GM12892 (cell line): ENCODE data around the gene GUCY2C.

Experiments used
- POLR2A ChIP-seq: IDR thresholded peaks from 2 replicates; pipeline ENCODE4 v1.6.1; 2011; ENCODE audit warnings: low read depth, low read length, control low read depth
- POLR2AphosphoS5 ChIP-seq: IDR thresholded peaks from 2 replicates; pipeline ENCODE4 v1.6.1; 2011; ENCODE audit warnings: low read depth, low read length, control low read depth

DNA sequence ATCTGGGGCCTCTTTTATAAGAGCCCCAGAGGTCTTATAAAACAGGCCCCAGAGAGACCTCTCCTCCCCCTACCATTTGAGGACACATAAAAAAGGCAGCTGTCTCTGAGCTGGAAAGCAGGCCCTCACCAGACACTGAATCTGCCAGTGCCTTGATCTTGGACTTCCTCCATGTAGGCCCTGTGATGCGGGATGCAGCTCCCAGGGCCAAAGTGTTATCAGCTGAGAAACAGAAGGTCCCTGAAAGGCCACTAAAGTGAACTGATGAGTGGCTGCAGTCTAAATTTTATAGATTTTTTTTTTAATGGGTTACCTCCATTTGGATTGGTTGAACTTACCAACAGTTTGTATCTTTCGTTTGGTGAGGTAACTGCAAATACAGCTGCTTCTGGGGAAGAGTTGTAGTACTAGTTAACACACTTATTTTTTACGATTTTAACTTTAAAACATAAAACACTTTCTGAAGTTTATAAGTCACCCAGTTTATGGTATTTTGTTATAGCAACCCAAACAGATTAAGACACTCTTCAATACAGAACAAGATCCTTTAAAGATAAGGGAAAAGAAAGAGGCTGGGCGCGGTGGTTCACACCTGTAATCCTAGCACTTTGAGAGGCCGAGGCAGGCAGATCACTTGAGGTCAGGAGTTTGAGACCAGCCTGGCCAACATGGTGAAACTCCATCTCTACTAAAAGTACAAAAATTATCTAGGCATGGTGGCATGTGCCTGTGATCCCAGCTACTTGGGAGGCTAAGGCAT is 5.6 kb upstream of the GUCY2C start:
- TF ChIP-seq POLR2AphosphoS5 (no peak), POLR2A (no peak)
